GM21447 (cell line): ENCODE results near the gene RLBP1.

Experiments
- ATAC-seq: cut with Tn5 transposase; IDR thresholded peaks from one replicate; pipeline ENCODE4 v1.9.1; 2021; ENCODE audit not compliant: unreplicated experiment

The RLBP1 gene

GRCh38 chr15:89208256-89208655, 13.1 kb downstream of the RLBP1 start:
- ATAC-seq = no peak

GRCh38 chr15:89206908-89207331, 14.5 kb downstream of the RLBP1 start:
- ATAC-seq = peak; percentile 69

- no peak for ATAC-seq
Observed at GRCh38 chr15:89205991-89206585, 15.3 kb downstream of the RLBP1 start.

GRCh38 chr15:89203705-89204273, 17.6 kb downstream of the RLBP1 start:
- no peak for ATAC-seq

- ATAC-seq = no peak
Observed at GRCh38 chr15:89201465-89202005, 19.8 kb downstream of the RLBP1 start.

- ATAC-seq = no peak
Observed at GRCh38 chr15:89200182-89200581, 21.2 kb downstream of the RLBP1 start.

GRCh38 chr15:89199746-89200145, 21.6 kb downstream of the RLBP1 start:
- no peak for ATAC-seq

GRCh38 chr15:89198934-89199333, 22.4 kb downstream of the RLBP1 start:
- ATAC-seq = no peak

- no peak for ATAC-seq
Observed at GRCh38 chr15:89198196-89198595, 23.2 kb downstream of the RLBP1 start.

- no peak for ATAC-seq
Observed at GRCh38 chr15:89197503-89197971, 23.8 kb downstream of the RLBP1 start.

GRCh38 chr15:89196994-89197393, 24.4 kb downstream of the RLBP1 start:
- ATAC-seq = no peak

GRCh38 chr15:89196241-89196640, 25.1 kb downstream of the RLBP1 start:
- no peak for ATAC-seq

- ATAC-seq = no peak
Observed at GRCh38 chr15:89195836-89196235, 25.5 kb downstream of the RLBP1 start.

- no peak for ATAC-seq
Observed at GRCh38 chr15:89194608-89195007, 26.8 kb downstream of the RLBP1 start.

GRCh38 chr15:89192766-89193165, 28.6 kb downstream of the RLBP1 start:
- no peak for ATAC-seq

GRCh38 chr15:89192136-89192535, 29.2 kb downstream of the RLBP1 start:
- no peak for ATAC-seq

GRCh38 chr15:89187986-89188514, 33.3 kb downstream of the RLBP1 start:
- ATAC-seq = no peak

GRCh38 chr15:89187301-89187985, 33.9 kb downstream of the RLBP1 start:
- no peak for ATAC-seq

- ATAC-seq = no peak
Observed at GRCh38 chr15:89186803-89187202, 34.6 kb downstream of the RLBP1 start.

- ATAC-seq = no peak
Observed at GRCh38 chr15:89184886-89185526, 36.4 kb downstream of the RLBP1 start.

GRCh38 chr15:89184357-89184756, 37.0 kb downstream of the RLBP1 start:
- no peak for ATAC-seq
